Left renal cortex interstitium (tissue), 4 donors: ENCODE measurements around the gene EFCAB9. TPM values are rescaled to one million over a fixed set of nuclear protein-coding genes. Genes with fewer than 3 reads are reported as not detected.
"Not testable (repeated sequence)": the region's sequence is repeated elsewhere in the genome, so short reads cannot be mapped to it uniquely, and the experiment has no call there.

ENCODE experiments used
- DNase-seq, 4 donors: peaks; one replicate each; pipeline ENCODE4 v3.0.0-alpha.2; 2013; ENCODE audit warnings: low read depth in 4 of 4, low spot score in 2 of 4, missing footprints in 1 of 4
- polyA plus RNA-seq, 4 donors: library from polyadenylated mRNA; unstranded; fragments of 120-200 nt; gene quantifications; one replicate each; pipeline ENCODE4 v1.2.1, GENCODE V29; 2013; ENCODE audit not compliant: insufficient read length in 4 of 4

The EFCAB9 gene
- polyA plus RNA-seq, 4 donors, result not detected

- DNase-seq, result no peak
Observed at GRCh38 chr5:172187118-172188032, 6.6 kb upstream of the EFCAB9 start.

DNA sequence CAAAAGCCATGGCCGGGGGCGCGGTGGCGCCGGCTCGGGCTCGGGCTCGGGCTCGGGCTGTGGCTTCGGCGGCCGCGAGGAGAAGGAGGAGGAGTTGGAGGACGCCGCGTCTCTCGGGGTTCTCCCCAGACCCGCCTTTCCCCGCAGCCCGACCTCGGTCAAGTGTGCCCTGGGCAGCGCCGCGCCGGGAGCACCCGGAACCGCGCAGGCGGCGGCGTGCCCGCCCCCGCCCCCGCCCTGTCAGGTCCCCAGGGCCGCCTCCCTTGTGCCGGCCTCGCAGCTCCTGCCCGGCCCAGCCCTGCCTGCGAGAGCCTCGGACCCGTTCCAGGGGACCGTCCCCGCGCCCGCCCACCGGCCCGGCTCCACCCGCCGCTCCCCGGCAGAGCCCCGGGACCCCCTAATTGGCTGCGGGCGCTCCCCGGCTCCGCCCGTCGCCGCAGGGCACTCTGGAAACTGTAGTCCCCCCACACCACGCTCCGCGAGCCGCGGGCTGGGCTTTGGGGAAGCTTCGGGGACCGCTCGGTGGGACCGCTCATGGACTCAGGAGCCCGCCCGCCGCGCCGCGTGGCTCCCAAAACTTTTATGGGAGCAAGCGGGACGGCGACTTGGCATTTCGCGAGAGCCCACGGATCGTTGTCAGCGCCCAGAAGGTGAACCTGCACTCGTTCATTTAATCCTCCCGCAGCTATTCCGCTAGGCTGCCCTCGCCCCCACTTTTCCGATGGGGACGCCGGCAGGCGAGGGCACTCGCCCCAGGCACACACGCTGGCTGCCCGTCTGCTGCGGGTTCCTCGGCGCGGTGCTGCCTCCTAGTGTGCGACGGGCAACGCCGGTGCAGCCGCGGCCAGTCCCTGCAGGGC, 5.7 kb upstream of the EFCAB9 start, which contains the start of gene STK10:
Gene STK10, minus strand, starts transcription at position 192 of the 860 bp plus-strand sequence. Its CDS starts 182 bp downstream, at position 10.
- DNase-seq, result peak in 3 of 4 donors; percentile 65 to 76 (median 73)

DNA sequence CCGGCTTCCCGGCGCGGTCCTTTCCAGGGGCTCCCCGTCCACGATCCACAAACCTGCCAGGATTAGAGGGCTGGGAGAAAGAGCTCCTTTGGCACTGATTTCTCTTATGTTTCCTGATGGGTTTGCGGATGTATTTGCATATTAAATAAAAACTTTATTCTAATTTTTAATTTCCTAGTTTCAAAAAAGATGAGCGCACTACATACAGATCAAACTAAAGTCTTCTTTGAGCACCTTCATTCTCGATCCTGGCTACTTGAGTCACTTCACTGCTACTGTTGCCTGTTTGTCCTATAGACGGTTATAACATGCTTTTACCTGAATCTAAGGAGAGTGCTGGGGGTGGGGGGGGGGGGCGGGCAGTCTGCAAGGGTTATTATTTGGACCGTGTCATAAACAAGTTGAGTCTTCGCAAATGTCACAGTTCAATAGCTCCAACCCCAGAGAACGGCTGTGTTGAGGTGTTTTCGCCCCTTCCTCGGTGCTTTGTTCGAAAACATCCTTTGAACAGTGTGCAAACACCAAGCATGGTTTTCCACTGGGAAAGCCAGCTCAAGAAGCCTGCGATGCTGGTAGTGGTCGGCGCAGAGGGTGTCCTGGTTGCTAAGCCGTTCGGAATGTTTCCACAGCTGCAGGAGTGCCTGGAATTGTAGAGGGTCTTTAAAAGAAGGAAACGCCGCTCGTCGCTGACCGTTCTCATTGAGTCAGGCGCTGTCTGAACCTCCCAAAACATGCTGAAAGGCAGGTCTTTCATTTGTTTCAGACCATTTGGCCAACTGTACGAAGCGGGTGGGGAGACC, 4.9 kb upstream of the EFCAB9 start:
- DNase-seq, result no peak

GRCh38 chr5:172189693-172190296, 4.2 kb upstream of the EFCAB9 start:
- no peak for DNase-seq

GRCh38 chr5:172194985-172195774, 1.2 kb downstream of the EFCAB9 start:
- no peak for DNase-seq

- DNase-seq, result not testable (repeated sequence)
Observed at GRCh38 chr5:172197775-172198174, 3.8 kb downstream of the EFCAB9 start.

DNA sequence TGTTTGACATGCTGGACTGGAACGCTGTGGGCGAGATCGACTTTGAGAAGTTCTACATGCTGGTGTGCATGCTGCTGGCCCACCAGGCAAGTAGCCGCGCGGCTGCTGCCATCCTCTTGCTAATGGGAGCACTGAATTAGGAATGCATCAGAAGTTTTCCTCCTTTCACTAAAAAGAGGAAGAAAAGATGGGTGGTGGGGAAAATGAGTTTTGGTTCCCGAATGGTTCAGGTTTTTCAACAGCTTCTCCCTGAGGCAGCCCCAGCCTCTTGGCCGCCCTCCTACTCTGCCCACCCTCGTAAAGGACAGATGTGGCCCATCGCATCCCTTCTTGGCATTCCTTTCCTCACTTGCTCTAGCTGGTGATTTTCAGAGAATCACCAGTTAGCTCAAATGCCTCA, 5.5 kb downstream of the EFCAB9 start:
- DNase-seq, result no peak

- DNase-seq, result no peak
Observed at GRCh38 chr5:172200476-172200875, 6.5 kb downstream of the EFCAB9 start.

DNA sequence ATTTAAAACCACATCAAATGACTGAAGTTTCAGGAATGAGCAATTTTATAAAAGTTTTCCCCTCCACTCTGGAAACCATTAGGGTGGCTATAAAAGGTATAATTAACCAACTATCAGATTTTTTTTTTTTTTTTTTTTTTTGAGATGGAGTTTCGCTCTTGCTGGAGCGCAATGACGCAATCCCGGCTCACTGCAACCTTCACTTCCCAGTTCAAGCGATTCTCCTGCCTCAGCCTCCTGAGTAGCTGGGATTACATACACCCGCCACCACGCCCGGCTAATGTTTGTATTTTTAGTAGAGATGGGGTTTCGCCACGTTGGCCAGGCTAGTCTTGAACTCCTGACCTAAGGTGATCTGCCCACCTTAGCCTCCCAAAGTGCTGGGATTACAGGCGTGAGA, 12.0 kb downstream of the EFCAB9 start:
- DNase-seq, result not testable (repeated sequence)

DNA sequence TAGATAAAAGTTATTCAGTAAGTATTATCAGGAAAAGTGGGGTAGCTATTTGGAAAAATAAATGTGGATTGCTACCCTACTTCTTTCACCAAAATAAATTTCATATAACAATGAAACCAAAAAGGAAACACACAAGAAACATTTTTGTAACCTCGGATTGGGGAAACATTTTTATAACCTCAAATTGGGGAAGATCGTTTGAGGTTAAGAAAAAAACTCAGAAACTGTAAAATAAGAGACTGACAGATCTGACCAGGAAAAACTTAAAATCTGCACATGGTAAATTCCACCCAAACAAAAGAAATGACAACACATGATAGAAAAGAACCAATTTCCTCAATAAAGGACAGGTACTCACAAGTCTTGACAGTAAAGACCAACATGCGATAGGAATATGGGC, 13.5 kb downstream of the EFCAB9 start:
- no peak for DNase-seq

DNA sequence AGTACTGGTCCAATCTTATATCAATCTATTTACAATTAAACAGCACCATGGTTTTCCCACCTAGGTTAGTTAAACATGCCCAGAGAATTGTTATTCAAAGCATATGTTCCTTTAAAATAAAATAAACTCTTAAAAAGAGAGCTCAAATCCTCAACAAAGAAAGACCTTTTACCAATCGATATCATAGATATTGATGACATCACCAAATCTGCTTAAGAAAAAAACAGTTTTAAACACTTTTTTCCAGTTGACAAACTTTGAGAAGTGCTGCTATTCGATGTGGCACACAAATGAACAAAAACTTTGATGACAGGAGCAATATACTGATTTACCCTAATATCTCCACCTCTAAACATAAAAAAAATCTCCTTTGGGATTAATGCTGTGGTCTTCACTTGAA, 15.7 kb downstream of the EFCAB9 start:
- no peak for DNase-seq

DNA sequence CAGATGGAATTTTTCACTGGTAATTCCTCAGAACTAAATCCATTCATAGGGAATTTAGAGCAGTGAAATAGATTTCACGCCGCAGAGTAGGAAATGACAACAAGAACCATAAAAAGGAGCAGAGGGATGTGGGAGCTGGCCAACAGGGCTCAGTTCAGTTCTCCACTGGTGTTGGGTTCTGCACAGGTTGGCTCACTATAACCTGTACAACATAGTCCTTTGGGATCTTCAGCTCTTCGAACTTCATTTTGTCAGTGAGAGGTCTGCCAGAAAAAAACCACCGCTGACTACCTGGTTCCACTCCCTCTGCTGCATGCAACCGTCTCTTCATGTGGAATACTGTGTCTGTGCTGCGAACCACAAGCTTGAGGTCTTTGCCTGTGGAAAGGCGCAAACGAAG, 17.7 kb downstream of the EFCAB9 start:
- no peak for DNase-seq

DNA sequence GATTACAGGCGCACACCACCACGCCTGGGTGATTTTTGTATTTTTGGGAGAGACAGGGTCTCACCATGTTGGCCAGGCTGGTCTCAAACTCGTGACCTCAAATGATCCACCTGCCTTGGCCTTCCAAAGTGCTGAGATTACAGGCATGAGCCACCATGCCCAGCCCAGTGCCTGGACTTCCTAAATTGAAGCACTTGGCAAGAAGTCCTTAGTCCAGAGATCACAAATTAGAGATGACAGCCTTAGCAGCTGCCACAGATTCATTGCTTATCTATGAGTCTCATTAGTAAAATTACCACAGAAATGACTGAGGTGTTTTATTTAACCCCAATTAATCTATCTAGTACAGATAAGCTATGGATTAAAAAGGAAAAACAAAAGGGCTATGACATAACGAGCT, 19.2 kb downstream of the EFCAB9 start:
- no peak for DNase-seq

GRCh38 chr5:172216345-172216744, 22.4 kb downstream of the EFCAB9 start:
- no peak for DNase-seq

GRCh38 chr5:172219296-172219695, 25.3 kb downstream of the EFCAB9 start:
- no peak for DNase-seq

GRCh38 chr5:172223901-172224873, 30.2 kb downstream of the EFCAB9 start:
- no peak for DNase-seq

DNA sequence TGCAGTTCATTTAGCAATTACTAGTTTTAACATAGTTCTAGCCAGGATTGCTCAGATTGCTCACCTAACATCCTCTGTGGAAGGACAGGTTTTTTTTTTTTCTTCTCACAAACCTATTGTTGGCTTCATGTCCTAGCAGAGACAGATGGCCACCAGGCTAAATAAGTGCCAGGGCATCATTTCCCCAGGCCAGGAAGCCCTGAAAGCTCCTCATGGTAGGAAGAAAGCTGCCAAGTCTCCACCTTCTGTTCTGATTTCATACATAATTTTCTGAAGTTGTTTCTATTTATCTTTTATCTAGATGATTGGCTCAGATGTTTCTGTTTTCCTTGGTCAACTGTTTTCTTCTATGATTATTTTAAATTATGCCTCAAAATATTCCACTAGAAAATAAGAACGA, 31.0 kb downstream of the EFCAB9 start:
- no peak for DNase-seq

GRCh38 chr5:172229904-172230303, 35.9 kb downstream of the EFCAB9 start:
- no peak for DNase-seq
